Neuronal stem cell (in vitro differentiated cells): ENCODE results near the gene NDUFS5.
"Not testable (repeated sequence)": the region's sequence is repeated elsewhere in the genome, so short reads cannot be mapped to it uniquely, and the experiment has no call there.

Experiments
- DNase-seq: peaks from one replicate; pipeline ENCODE4 v3.0.0-alpha.2; 2013; ENCODE audit warnings: low spot score
- H2AFZ ChIP-seq: one replicate; pipeline ENCODE4 v1.6.1; 2013; ENCODE audit warnings: mild to moderate bottlenecking, low read length, inconsistent platforms
- H2AK5ac ChIP-seq: 2 replicates; pipeline ENCODE4 v1.6.1; 2013; ENCODE audit warnings: low read depth, mild to moderate bottlenecking, inconsistent platforms, low read length, moderate library complexity, mixed read lengths
- H2BK120ac ChIP-seq: 2 replicates; pipeline ENCODE4 v1.6.1; 2013; ENCODE audit warnings: low read depth, mild to moderate bottlenecking, inconsistent platforms, low read length, moderate library complexity, mixed read lengths
- H2BK12ac ChIP-seq: one replicate; pipeline ENCODE4 v1.6.1; 2013; ENCODE audit warnings: low read length, inconsistent platforms
- H2BK15ac ChIP-seq: 2 replicates; pipeline ENCODE4 v1.6.1; 2013; ENCODE audit warnings: mild to moderate bottlenecking, low read length, inconsistent platforms, mixed read lengths
- H2BK5ac ChIP-seq: one replicate; pipeline ENCODE4 v1.6.1; 2013; ENCODE audit warnings: inconsistent platforms, mild to moderate bottlenecking, low read length, moderate library complexity
- H3K14ac ChIP-seq: one replicate; pipeline ENCODE4 v1.6.1; 2013; ENCODE audit warnings: low read length, inconsistent platforms
- H3K18ac ChIP-seq: 2 replicates; pipeline ENCODE4 v1.6.1; 2013; ENCODE audit warnings: low read length, inconsistent platforms
- H3K23ac ChIP-seq: 2 replicates; pipeline ENCODE4 v1.6.1; 2013; ENCODE audit warnings: low read depth, mild to moderate bottlenecking, mixed read lengths, low read length, inconsistent platforms; ENCODE audit not compliant: poor library complexity
- H3K27ac ChIP-seq: replicated peaks from 3 replicates; pipeline ENCODE4 v1.5.1; 2013; ENCODE audit warnings: low read length, inconsistent platforms
- H3K27me3 ChIP-seq, 3 experiments: 2 replicates each; pipeline ENCODE4 v1.6.1; 2013; ENCODE audit warnings: low read length in 3 of 3, mild to moderate bottlenecking in 2 of 3, inconsistent platforms in 1 of 3, low read depth in 1 of 3, mixed read lengths in 1 of 3, moderate library complexity in 1 of 3; ENCODE audit not compliant: control insufficient read depth in 3 of 3, insufficient read depth in 3 of 3
- H3K36me3 ChIP-seq, 2 donors: replicated peaks in 1 of 2; 2 replicates each; pipeline ENCODE4 v1.6.1; 2013; ENCODE audit warnings: low read length in 2 of 2; ENCODE audit not compliant: control insufficient read depth in 2 of 2, insufficient read depth in 2 of 2
- H3K4ac ChIP-seq: 2 replicates; pipeline ENCODE4 v1.6.1; 2013; ENCODE audit warnings: inconsistent platforms, mild to moderate bottlenecking, low read length, moderate library complexity
- H3K4me1 ChIP-seq, 2 donors: 1 replicate in 1 of 2; 2 replicates in 1 of 2; pipeline ENCODE4 v1.6.1; 2013; ENCODE audit warnings: low read length in 2 of 2, low read depth in 1 of 2; ENCODE audit not compliant: control insufficient read depth in 2 of 2, insufficient read depth in 1 of 2
- H3K4me2 ChIP-seq: one replicate; pipeline ENCODE4 v1.6.1; 2013; ENCODE audit warnings: mild to moderate bottlenecking, low read length, inconsistent platforms; ENCODE audit not compliant: insufficient read depth, poor library complexity, severe bottlenecking
- H3K4me3 ChIP-seq, 2 donors: 2 replicates each; pipeline ENCODE4 v1.5.1; 2013; ENCODE audit warnings: low read length in 2 of 2, mild to moderate bottlenecking in 2 of 2, inconsistent platforms in 1 of 2, moderate library complexity in 1 of 2
- H3K79me1 ChIP-seq: one replicate; pipeline ENCODE4 v1.6.1; 2013; ENCODE audit warnings: low read depth, mild to moderate bottlenecking, inconsistent platforms, low read length, moderate library complexity
- H3K9ac ChIP-seq: one replicate; pipeline ENCODE4 v1.6.1; 2013; ENCODE audit warnings: mild to moderate bottlenecking, low read depth, low read length, inconsistent platforms; ENCODE audit not compliant: poor library complexity
- H3K9me3 ChIP-seq, 2 donors: replicated peaks in 1 of 2; 2 replicates each; pipeline versions ENCODE3 to v1.6.1; 2013; ENCODE audit warnings: low read length in 2 of 2, mild to moderate bottlenecking in 2 of 2, inconsistent platforms in 1 of 2, low read depth in 1 of 2, mixed read lengths in 1 of 2, moderate library complexity in 1 of 2; ENCODE audit not compliant: control insufficient read depth in 2 of 2, insufficient read depth in 1 of 2
- H4K8ac ChIP-seq: one replicate; pipeline ENCODE4 v1.6.1; 2013; ENCODE audit warnings: low read depth, mild to moderate bottlenecking, inconsistent platforms, low read length, moderate library complexity
- H4K91ac ChIP-seq: one replicate; pipeline ENCODE4 v1.6.1; 2013; ENCODE audit warnings: low read length, low read depth, mild to moderate bottlenecking, inconsistent platforms; ENCODE audit not compliant: poor library complexity
- WGBS, 2 donors: extraction: QIAGEN DNeasy Blood & Tissue Kit; methylation state at CpG; one replicate each; pipeline ENCODE4 v1.1.7; 2013; ENCODE audit warnings: missing lambda C conversion rate in 2 of 2, mixed read lengths in 1 of 2; ENCODE audit not compliant: insufficient read length in 2 of 2, insufficient replicate concordance in 1 of 2; ENCODE audit errors: extremely low coverage in 2 of 2; 5-methylcytosine and 5-hydroxymethylcytosine counted together

The NDUFS5 gene

GRCh38 chr1:39016604-39017171 is 9.5 kb upstream of the NDUFS5 start:
- Histone ChIP-seq H2AFZ (peak overlapping the region; percentile 15), H3K18ac (no peak overlapping the region), H3K27ac (no peak overlapping the region), H3K36me3 (peaks cover 2 to 5% of the 10 kb centered on the region in 2 donors), H3K9me3 (peaks cover 0 to 1% of the 10 kb centered on the region in 2 donors), H3K9ac (no peak overlapping the region), H3K4ac (no peak overlapping the region), H3K4me2 (no peak overlapping the region), H2BK120ac (no peak overlapping the region), H3K14ac (no peak overlapping the region), H4K8ac (no peak overlapping the region), H3K23ac (no peak overlapping the region), H2BK5ac (no peak overlapping the region), H2AK5ac (no peak overlapping the region), H3K4me1 (peaks cover 0 to 4% of the 10 kb centered on the region in 2 donors), H2BK12ac (no peak overlapping the region), H3K79me1 (no peaks in the 10 kb centered on the region), H3K4me3 (no peak overlapping the region), H4K91ac (no peak overlapping the region), H2BK15ac (no peak overlapping the region), H3K27me3 (no peaks in the 10 kb centered on the region)
- no peak for DNase-seq
- no CpG with 5 or more reads among the region's 10 CpGs for WGBS, 2 donors

GRCh38 chr1:39017266-39017665 is 8.9 kb upstream of the NDUFS5 start:
- Histone ChIP-seq H2BK5ac (no peak overlapping the region), H4K8ac (no peak overlapping the region), H3K9ac (no peak overlapping the region), H2BK15ac (no peak overlapping the region), H2AFZ (no peak overlapping the region), H3K27me3 (no peaks in the 10 kb centered on the region), H3K18ac (no peak overlapping the region), H3K4ac (no peak overlapping the region), H3K4me2 (no peak overlapping the region), H3K4me3 (no peak overlapping the region), H3K23ac (no peak overlapping the region), H2BK120ac (no peak overlapping the region), H4K91ac (no peak overlapping the region), H3K9me3 (no peaks in the 10 kb centered on the region), H3K14ac (no peak overlapping the region), H3K27ac (no peak overlapping the region), H3K36me3 (no peaks in the 10 kb centered on the region), H2AK5ac (no peak overlapping the region), H3K79me1 (no peaks in the 10 kb centered on the region), H3K4me1 (peaks cover 0 to 4% of the 10 kb centered on the region in 2 donors), H2BK12ac (no peak overlapping the region)
- WGBS, 2 donors, result no CpG with 5 or more reads among the region's 5 CpGs
- no peak for DNase-seq

- H3K9ac ChIP-seq, H3K18ac ChIP-seq, H3K4ac ChIP-seq, H2BK12ac ChIP-seq, H4K91ac ChIP-seq, H2AK5ac ChIP-seq, H3K36me3 ChIP-seq, H3K4me1 ChIP-seq, H3K27ac ChIP-seq, DNase-seq, H2BK15ac ChIP-seq, H3K4me3 ChIP-seq, H3K23ac ChIP-seq, H3K79me1 ChIP-seq, H2BK120ac ChIP-seq, H3K27me3 ChIP-seq, H4K8ac ChIP-seq, H2BK5ac ChIP-seq, H3K9me3 ChIP-seq, H3K14ac ChIP-seq, H3K4me2 ChIP-seq, H2AFZ ChIP-seq: not testable (repeated sequence)
- WGBS, 2 donors, result no CpG with 5 or more reads among the region's 1 CpG
Measured at GRCh38 chr1:39020494-39020893, 5.7 kb upstream of the NDUFS5 start.

DNA sequence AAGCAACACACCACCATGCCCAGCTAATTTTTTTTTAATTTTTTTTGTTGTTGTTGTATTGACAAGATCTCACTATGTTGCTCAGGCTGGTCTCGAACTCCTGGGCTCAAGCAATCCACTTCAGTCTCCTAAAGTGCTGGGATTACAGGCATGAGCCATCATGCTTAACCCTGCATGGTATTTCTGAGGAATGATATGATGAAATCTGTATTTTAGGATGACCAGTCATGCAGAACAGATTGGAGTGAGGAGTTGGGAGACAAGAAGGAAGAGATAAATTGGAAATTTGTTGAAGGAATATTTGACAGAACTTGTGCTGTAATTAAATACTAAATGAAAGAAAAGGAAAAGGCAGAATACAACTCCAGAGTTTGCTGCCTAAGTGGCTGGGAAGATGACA is 4.7 kb upstream of the NDUFS5 start:
- H3K4ac ChIP-seq, result no peak overlapping the region
- H4K8ac ChIP-seq, result no peak overlapping the region
- H3K79me1 ChIP-seq, result no peaks in the 10 kb centered on the region
- peaks cover 5 to 7% of the 10 kb centered on the region in 2 donors for H3K4me1 ChIP-seq
- no peak for DNase-seq
- H3K9me3 ChIP-seq, result no peaks in the 10 kb centered on the region
- no CpG with 5 or more reads among the region's 1 CpG for WGBS, 2 donors
- H3K9ac ChIP-seq, result no peak overlapping the region
- no peak overlapping the region for H2BK15ac ChIP-seq
- peak overlapping the region; percentile 11 for H2AFZ ChIP-seq
- no peak overlapping the region for H4K91ac ChIP-seq
- no peak overlapping the region for H3K4me2 ChIP-seq
- H3K14ac ChIP-seq, result no peak overlapping the region
- no peak overlapping the region for H2BK120ac ChIP-seq
- no peak overlapping the region for H2BK12ac ChIP-seq
- H3K36me3 ChIP-seq, result no peaks in the 10 kb centered on the region
- no peak overlapping the region for H2AK5ac ChIP-seq
- no peak overlapping the region for H3K4me3 ChIP-seq
- H3K27ac ChIP-seq, result no peak overlapping the region
- no peak overlapping the region for H3K18ac ChIP-seq
- H2BK5ac ChIP-seq, result no peak overlapping the region
- H3K27me3 ChIP-seq, result no peaks in the 10 kb centered on the region
- H3K23ac ChIP-seq, result no peak overlapping the region
